ENCODE results near the gene TPT1. TPM values are rescaled to one million over a fixed set of nuclear protein-coding genes. Genes with fewer than 3 reads are reported as not detected.

TPT1 gene
- polyA plus RNA-seq, 2 of the 4 experiments (the other 2 are of a cell fraction) = 2,486 to 3,850 TPM

DNA sequence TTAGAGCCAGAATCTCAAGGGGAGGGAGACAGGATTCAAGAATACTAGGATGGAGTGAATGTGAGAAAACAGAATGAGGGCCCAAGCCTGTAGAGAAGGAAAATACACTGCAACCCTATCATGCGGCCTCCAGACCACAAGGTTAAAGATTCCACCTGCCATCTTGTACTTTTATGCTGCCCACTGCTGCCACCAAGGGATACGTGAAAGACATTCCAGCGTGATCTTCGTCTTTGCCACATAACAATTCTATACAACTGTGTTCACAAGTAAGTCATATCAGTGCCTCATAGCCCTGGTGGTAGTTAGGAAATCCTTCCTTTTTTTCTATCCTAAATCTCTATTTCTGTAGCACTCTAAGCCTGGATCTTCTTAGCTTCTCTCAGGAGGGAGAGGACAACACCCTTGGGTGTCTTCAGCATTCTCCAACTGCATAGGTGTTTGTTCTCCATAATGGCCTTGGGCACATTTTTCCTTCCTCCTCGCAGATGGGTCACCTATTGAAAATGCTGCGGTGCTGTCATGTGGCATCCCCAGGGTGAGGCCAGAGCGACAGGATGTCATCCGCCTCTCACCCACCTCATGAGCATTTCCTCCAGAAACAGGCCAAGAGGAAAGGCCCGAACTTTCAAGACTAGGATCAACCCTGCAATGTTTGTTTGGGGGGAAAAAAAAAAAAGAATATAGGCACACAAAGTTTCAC, 13.6 kb downstream of the TPT1 start:
- ATAC-seq = no peak; a peak in 1 of 6 replicates
- Histone ChIP-seq H3K4me3 (no peak overlapping the region), H3K27ac (no peak overlapping the region), H3K4me1 (peaks cover 27% of the 10 kb centered on the region), H3K9me3 (no peaks in the 10 kb centered on the region), H3K4me2 (no peak overlapping the region)
- ChIA-PET POLR2A (no interaction called here), CTCF (interaction anchor here (2.0 kb wide), 1 partner anchor 18 kb away, joined by 5 read pairs; no protein-coding TSS in a partner anchor)
- WGBS (ENCODE audit: missing lambda C conversion rate) = 85% methylated on average over 9 of the region's 9 CpGs
- no peak for FAIRE-seq
- DNase-seq (ENCODE audit: low read depth in 1 of 2, low spot score in 1 of 2) = no peak
- TF ChIP-seq, protein P1, sequence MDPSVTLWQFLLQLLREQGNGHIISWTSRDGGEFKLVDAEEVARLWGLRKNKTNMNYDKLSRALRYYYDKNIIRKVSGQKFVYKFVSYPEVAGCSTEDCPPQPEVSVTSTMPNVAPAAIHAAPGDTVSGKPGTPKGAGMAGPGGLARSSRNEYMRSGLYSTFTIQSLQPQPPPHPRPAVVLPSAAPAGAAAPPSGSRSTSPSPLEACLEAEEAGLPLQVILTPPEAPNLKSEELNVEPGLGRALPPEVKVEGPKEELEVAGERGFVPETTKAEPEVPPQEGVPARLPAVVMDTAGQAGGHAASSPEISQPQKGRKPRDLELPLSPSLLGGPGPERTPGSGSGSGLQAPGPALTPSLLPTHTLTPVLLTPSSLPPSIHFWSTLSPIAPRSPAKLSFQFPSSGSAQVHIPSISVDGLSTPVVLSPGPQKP (IDR thresholded peaks at IDR 0.05; ENCODE audit: low read depth, low read length) = no peak
- no peak for TF ChIP-seq RNF2 (IDR thresholded peaks at IDR 0.05; ENCODE audit: borderline replicate concordance, low read depth)
- TF ChIP-seq RAD21 (conservative IDR thresholded peaks at IDR 0.05 in 1 of 2, IDR thresholded peaks at IDR 0.05 in 1 of 2) = 0 out of 5 replicates have a peak, but pooled peaks of 1 of the 2 experiments have one; percentile 6
- no peak for TF ChIP-seq TP53 (CRISPR knock-in tag; IDR thresholded peaks at IDR 0.05)

DNA sequence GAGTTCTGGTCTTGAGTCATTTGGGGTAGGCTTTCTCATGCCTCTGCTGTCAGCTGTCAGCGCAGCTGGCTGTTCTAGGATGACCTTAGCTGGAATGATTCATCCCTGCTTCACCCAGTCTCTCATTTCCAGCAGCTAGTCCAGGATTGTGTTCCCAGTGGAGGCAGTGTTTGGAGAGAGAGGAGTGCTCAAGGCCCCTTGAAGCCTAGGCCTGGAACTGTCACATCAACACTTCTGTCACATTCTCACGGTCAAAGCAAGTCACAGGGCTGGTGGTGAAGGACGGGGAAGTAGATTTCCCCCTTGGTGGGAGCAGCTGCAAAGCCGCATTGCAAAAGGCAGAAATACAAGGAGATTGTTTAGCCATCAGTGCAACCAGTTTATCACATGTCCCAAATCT, 15.2 kb downstream of the TPT1 start:
- ChIA-PET POLR2A (interaction anchor here (0.7 to 0.9 kb wide), 2 partner anchors 15 to 68 kb away, joined by 3 to 4 read pairs; partner anchors contain the start of gene TPT1), CTCF (interaction anchor here (1.2 to 2.0 kb wide), 2 partner anchors 11 to 17 kb away, joined by 4 to 5 read pairs; no protein-coding TSS in a partner anchor)
- TF ChIP-seq CHD4 (IDR thresholded peaks at IDR 0.05; ENCODE audit: borderline replicate concordance) = no peak
- 0 out of 5 replicates have a peak, but pooled peaks of 1 of the 2 experiments have one; percentile 23 for TF ChIP-seq JUN (IDR thresholded peaks at IDR 0.05)
- TF ChIP-seq TFCP2L1 (CRISPR knock-in tag; IDR thresholded peaks at IDR 0.05) = no peak
- TF ChIP-seq POLR2AphosphoS2 (conservative IDR thresholded peaks at IDR 0.05; ENCODE audit: low read length) = peak; percentile 71; the same call in 1 of the 2 replicates
- no peak for TF ChIP-seq ZNF302 (CRISPR knock-in tag; IDR thresholded peaks at IDR 0.05)
- TF ChIP-seq SREBF2 (IDR thresholded peaks at IDR 0.05) = no peak
- TF ChIP-seq RARB (CRISPR knock-in tag; IDR thresholded peaks at IDR 0.05) = no peak
- TF ChIP-seq KDM1A (IDR thresholded peaks at IDR 0.05; ENCODE audit: low read depth) = no peak
- TF ChIP-seq EP300 (IDR thresholded peaks at IDR 0.05) = no peak
- TF ChIP-seq MAZ (IDR thresholded peaks at IDR 0.05; ENCODE audit: borderline replicate concordance, low read depth, low read length) = no peak
- TF ChIP-seq, protein P2, sequence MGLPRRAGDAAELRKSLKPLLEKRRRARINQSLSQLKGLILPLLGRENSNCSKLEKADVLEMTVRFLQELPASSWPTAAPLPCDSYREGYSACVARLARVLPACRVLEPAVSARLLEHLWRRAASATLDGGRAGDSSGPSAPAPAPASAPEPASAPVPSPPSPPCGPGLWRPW (IDR thresholded peaks at IDR 0.05) = no peak
- TF ChIP-seq, protein P3, sequence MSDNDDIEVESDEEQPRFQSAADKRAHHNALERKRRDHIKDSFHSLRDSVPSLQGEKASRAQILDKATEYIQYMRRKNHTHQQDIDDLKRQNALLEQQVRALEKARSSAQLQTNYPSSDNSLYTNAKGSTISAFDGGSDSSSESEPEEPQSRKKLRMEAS (IDR thresholded peaks at IDR 0.05) = no peak
- no peak for TF ChIP-seq TP53 (CRISPR knock-in tag; IDR thresholded peaks at IDR 0.05)
- TF ChIP-seq, protein P4, sequence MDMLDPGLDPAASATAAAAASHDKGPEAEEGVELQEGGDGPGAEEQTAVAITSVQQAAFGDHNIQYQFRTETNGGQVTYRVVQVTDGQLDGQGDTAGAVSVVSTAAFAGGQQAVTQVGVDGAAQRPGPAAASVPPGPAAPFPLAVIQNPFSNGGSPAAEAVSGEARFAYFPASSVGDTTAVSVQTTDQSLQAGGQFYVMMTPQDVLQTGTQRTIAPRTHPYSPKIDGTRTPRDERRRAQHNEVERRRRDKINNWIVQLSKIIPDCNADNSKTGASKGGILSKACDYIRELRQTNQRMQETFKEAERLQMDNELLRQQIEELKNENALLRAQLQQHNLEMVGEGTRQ (IDR thresholded peaks at IDR 0.05) = no peak
- no peak for TF ChIP-seq FOSL2 (IDR thresholded peaks at IDR 0.05)
- peak; percentile 43 for TF ChIP-seq FOSL2 (CRISPR knock-in tag; IDR thresholded peaks at IDR 0.05)
- no peak for TF ChIP-seq ZC3H11A (IDR thresholded peaks at IDR 0.05)
- TF ChIP-seq FOSB (CRISPR knock-in tag; IDR thresholded peaks at IDR 0.05) = no peak
- TF ChIP-seq, protein P5, sequence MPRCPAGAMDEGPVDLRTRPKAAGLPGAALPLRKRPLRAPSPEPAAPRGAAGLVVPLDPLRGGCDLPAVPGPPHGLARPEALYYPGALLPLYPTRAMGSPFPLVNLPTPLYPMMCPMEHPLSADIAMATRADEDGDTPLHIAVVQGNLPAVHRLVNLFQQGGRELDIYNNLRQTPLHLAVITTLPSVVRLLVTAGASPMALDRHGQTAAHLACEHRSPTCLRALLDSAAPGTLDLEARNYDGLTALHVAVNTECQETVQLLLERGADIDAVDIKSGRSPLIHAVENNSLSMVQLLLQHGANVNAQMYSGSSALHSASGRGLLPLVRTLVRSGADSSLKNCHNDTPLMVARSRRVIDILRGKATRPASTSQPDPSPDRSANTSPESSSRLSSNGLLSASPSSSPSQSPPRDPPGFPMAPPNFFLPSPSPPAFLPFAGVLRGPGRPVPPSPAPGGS (IDR thresholded peaks at IDR 0.05) = no peak
- Histone ChIP-seq H3K4me3 (no peak overlapping the region), H3K4me1 (peaks cover 13% of the 10 kb centered on the region), H3K4me2 (no peak overlapping the region), H3K27ac (0 out of 6 replicates have a peak overlapping the region, but pooled peaks of 1 of the 2 experiments have one; percentile 40), H3K9me3 (no peaks in the 10 kb centered on the region)
- no peak for FAIRE-seq
- DNase-seq (ENCODE audit: low read depth in 1 of 2, low spot score in 1 of 2) = no peak
- 70% methylated on average over 4 of the region's 4 CpGs for WGBS (ENCODE audit: missing lambda C conversion rate)
- peak; percentile 27 to 76 for ATAC-seq

Measured in A549 (cell line).